GM15510 (cell line): ENCODE results near the gene TAC4.
A peak's percentile ranks its signal among the peaks of the same experiment; 100 is the strongest.

Source experiments
- POLR2A ChIP-seq: IDR thresholded peaks from 3 replicates; pipeline ENCODE4 v1.6.1; 2011; ENCODE audit warnings: borderline replicate concordance; ENCODE audit not compliant: insufficient read length; ENCODE audit errors: extremely low read depth

Gene TAC4

DNA sequence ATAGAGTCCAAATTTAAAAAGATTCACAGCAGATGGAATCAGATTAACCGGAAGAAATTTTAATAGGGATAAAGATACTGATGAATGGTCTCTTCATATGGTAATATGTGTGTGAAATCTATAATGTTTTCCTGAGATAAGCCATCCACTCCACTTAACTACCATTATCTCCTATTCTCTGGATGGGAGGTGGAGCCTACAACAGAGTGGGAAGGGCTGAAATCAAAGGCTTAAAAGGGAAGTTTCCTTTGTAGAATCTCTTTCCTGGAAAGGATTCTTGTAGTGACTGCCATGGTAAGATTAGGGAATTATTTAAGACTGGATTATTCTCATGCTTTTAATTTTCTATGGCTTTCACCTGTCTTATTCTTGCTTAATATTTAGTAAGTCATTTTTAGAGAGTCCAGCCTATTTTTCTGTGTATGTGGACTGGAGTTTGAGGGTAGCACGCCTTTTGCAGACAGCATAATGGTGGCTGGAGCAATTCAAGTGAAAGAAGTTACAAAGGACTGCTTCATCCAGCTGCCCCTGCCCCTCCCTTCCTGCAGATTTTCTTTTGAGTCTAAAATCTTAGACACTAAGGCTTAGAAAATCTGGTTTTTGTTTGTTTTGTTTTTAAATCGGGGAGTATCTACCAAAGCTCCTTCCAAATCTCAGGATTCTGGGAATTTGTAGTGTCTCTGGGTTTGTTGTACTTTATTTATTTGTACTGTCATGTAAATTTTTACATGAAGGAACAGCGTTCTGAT, 32.9 kb downstream of the TAC4 start:
- no peak for TF ChIP-seq POLR2A

DNA sequence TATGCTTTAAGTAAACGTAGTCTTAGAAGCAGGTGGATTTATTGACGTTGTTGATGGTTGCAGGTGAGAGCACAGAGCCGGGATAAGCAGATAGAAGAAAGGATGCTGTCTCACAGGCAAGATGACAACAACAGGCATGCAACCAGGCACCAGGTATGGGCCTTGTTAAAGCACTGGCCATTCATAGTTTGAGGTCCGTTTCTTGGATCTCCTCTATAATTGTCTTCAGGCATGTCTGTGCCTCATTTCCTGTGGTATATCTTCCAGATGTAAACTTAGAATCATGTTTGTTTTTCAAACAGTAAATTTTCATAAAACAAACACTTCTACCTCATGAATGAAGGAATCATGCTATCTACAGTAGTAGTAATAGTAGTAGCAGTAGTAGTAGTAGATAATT, 38.8 kb downstream of the TAC4 start:
- no peak for TF ChIP-seq POLR2A

DNA sequence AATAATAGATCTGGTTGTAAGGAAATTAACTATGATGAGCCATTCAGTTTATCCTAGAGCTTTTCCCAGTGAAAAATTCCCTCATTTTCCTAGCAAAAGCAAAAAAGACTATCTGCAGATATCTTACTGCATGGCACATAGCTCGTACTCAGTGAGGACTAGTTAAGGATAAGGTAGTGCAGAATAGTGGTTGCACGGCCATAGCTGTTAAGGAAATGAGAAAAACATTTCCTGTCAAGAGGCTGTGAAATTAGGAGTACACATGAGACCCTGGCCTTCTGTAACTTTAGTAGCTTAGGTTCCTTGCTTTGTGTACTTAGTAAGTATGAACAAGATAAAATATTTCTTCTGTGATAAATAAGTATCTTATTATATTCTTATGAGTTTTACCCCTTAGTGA, 49.1 kb downstream of the TAC4 start:
- no peak for TF ChIP-seq POLR2A

DNA sequence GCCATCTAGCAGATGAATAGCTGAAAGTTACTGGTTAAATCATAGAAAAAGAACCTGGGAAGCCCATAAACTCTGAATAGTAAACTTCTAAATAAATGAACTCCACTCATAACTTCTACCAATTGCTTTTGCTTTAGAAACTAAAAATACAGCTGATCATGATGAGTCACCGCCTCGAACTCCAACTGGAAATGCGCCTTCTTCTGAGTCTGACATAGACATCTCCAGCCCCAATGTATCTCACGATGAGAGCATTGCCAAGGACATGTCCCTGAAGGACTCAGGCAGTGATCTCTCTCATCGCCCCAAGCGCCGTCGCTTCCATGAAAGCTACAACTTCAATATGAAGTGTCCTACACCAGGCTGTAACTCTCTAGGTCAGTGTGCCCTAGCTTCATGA, 49.7 kb downstream of the TAC4 start:
- TF ChIP-seq POLR2A: no peak

DNA sequence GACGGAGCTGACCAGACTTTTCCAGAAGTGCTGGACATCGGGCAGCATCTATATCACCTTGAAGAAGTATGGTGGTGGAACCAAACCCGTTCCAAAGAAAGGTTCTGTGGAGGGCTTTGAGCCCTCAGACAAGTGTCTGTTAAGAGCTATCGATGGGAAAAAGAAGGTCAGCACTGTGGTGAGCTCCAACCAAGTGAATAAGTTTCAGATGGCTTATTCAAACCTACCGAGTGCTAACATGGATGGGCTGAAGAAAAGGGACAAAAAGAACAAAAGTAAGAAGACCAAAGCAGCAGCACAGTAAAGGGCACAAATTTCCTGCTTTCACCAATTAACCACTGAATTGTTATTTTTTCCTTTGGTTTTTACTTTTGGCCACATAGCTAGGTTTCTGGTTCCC, 52.5 kb downstream of the TAC4 start:
- no peak for TF ChIP-seq POLR2A

DNA sequence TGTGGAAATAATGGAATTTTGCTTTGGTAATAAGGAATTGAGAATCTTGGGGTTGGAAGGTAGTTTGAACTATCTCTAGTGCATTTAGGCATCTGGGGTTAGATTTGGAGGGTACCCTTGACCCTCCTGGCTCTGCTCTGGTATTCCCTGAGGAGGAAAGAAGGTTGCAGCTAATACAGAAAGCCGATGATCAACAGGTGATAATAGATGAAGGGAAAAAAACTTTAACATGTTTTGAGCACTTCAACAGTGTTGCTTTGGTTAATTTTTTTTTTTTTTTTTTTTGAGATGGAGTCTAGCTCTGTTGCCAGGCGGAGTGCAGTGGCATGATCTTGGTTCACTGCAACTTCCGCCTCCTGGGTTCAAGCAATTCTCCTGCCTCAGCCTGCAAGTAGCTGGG, 54.6 kb downstream of the TAC4 start:
- no peak for TF ChIP-seq POLR2A

DNA sequence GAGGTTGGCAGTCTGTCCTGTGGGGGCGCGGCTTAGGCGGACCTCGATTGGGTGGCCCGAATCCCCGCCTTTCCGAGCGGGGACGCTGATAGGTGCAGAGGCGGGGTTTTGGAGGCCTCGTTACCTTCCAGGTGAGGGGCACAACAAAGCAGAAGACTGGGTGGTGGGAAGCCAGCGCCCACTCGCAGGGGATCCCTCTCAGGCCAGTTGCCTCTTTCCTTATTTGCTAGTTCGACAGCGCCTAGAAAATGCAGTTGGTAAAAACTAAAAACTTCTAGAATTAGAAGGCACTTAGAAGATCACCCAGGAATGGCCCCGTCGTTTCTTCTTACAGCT, 58.7 kb downstream of the TAC4 start:
- no peak for TF ChIP-seq POLR2A

DNA sequence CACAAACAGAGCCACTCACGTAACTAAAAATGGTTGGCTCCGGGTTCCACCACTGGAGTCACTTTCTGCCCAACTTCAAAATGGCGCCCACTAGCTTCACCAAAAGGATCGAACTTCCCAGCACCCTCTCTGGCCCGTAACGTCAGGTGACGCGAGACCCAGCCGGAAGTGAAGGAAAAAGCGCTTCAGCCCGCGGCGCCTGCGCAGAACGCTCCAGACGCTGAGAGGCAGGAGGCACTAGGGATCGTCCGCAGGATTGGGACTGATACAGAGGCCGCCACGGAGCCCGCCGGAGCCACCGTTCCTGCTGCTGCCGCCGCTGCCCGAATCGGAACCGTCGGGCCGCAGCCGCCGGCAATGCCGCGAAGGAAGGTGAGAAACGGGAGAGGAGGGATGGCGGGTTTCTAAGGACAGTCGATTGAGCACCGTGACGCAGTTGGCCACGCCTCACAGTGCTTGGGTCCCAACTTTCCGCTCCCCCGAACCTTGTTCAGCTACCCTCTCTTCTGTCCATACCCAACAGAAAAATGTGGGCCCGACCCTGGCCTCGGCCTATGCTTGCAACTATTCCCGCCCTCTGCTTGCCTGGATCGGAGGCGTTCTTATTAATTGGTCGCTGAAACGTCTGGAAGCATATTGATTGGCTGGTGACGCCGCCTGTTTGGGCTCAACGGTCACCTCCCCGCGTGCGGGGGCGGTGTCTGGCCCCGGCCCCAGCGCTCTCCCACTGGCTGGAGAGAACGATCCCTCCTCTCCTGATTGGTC, 59.2 kb downstream of the TAC4 start, which contains the start of gene KAT7:
Gene KAT7, plus strand, starts transcription at position 204 of the 765 bp plus-strand sequence. Its CDS starts 154 bp downstream, at position 358.
- peak; percentile 74 for TF ChIP-seq POLR2A
